H9 (cell line): ENCODE results near the gene CDS1. TPM values are rescaled to one million over a fixed set of nuclear protein-coding genes. Genes with fewer than 3 reads are reported as not detected.

Experiments
- DNase-seq: peaks from one replicate; pipeline ENCODE4 v3.0.0-alpha.2; 2017
- H2AFZ ChIP-seq: one replicate; pipeline ENCODE4 v1.6.1; 2013; ENCODE audit warnings: mild to moderate bottlenecking, low read length, control low read depth, moderate library complexity
- H2AK5ac ChIP-seq: 2 replicates; pipeline ENCODE4 v1.6.1; 2013; ENCODE audit warnings: low read length, control low read depth, mixed read lengths; ENCODE audit not compliant: insufficient read length
- H2BK120ac ChIP-seq: one replicate; pipeline ENCODE4 v1.6.1; 2013; ENCODE audit warnings: low read depth, mild to moderate bottlenecking, low read length, control low read depth, inconsistent platforms; ENCODE audit not compliant: poor library complexity, severe bottlenecking
- H2BK12ac ChIP-seq: 2 replicates; pipeline ENCODE4 v1.6.1; 2013; ENCODE audit warnings: low read length, control low read depth, mixed read lengths, low read depth; ENCODE audit not compliant: insufficient read length
- H2BK15ac ChIP-seq: 2 replicates; pipeline ENCODE4 v1.6.1; 2013; ENCODE audit warnings: low read depth, low read length, control low read depth
- H2BK20ac ChIP-seq: one replicate; pipeline ENCODE4 v1.6.1; 2013; ENCODE audit warnings: low read depth, mild to moderate bottlenecking, low read length, control low read depth, inconsistent platforms; ENCODE audit not compliant: poor library complexity, severe bottlenecking
- H2BK5ac ChIP-seq: 2 replicates; pipeline ENCODE4 v1.6.1; 2013; ENCODE audit warnings: low read length, control low read depth, mixed read lengths; ENCODE audit not compliant: insufficient read length
- H3K14ac ChIP-seq: 2 replicates; pipeline ENCODE4 v1.6.1; 2013; ENCODE audit warnings: low read length, control low read depth; ENCODE audit not compliant: insufficient read depth
- H3K18ac ChIP-seq: 2 replicates; pipeline ENCODE4 v1.6.1; 2013; ENCODE audit warnings: low read depth, mild to moderate bottlenecking, mixed read lengths, low read length, control low read depth; ENCODE audit not compliant: insufficient read length
- H3K23ac ChIP-seq: 2 replicates; pipeline ENCODE4 v1.6.1; 2013; ENCODE audit warnings: low read length, control low read depth, mixed read lengths, low read depth; ENCODE audit not compliant: insufficient read length
- H3K23me2 ChIP-seq: 2 replicates; pipeline ENCODE4 v1.6.1; 2013; ENCODE audit warnings: low read depth, mild to moderate bottlenecking, mixed read lengths, low read length, control low read depth; ENCODE audit not compliant: insufficient read length, poor library complexity, severe bottlenecking
- H3K27ac ChIP-seq: 2 replicates; pipeline ENCODE4 v1.5.1; 2013; ENCODE audit warnings: low read length, control low read depth, mixed read lengths, low read depth; ENCODE audit not compliant: insufficient read length
- H3K27me3 ChIP-seq: 2 replicates; pipeline ENCODE4 v1.6.1; 2013; ENCODE audit warnings: low read length, control low read depth, inconsistent platforms; ENCODE audit not compliant: insufficient read depth
- H3K4ac ChIP-seq: 2 replicates; pipeline ENCODE4 v1.6.1; 2013; ENCODE audit warnings: low read depth, mild to moderate bottlenecking, control low read depth, inconsistent platforms, low read length, moderate library complexity
- H3K4me1 ChIP-seq: 2 replicates; pipeline ENCODE4 v1.6.1; 2013; ENCODE audit warnings: low read length, control low read depth, inconsistent platforms; ENCODE audit not compliant: insufficient read depth
- H3K4me2 ChIP-seq: 2 replicates; pipeline ENCODE4 v1.6.1; 2013; ENCODE audit warnings: low read length, control low read depth, mixed read lengths; ENCODE audit not compliant: insufficient read length, insufficient read depth
- H3K56ac ChIP-seq: 2 replicates; pipeline ENCODE4 v1.6.1; 2013; ENCODE audit warnings: low read depth, mild to moderate bottlenecking, mixed read lengths, low read length, control low read depth; ENCODE audit not compliant: insufficient read length
- H3K79me1 ChIP-seq: 2 replicates; pipeline ENCODE4 v1.6.1; 2013; ENCODE audit warnings: low read depth, mild to moderate bottlenecking, moderate library complexity, low read length, control low read depth, inconsistent platforms; ENCODE audit not compliant: insufficient read depth, poor library complexity, severe bottlenecking
- H3K79me2 ChIP-seq: 2 replicates; pipeline ENCODE4 v1.6.1; 2013; ENCODE audit warnings: low read length, control low read depth, inconsistent platforms; ENCODE audit not compliant: insufficient read depth
- H3K9ac ChIP-seq: 2 replicates; pipeline ENCODE4 v1.6.1; 2013; ENCODE audit warnings: low read length, control low read depth, mixed read lengths; ENCODE audit not compliant: insufficient read length; ENCODE audit errors: extremely low read depth
- H3K9me3 ChIP-seq: one replicate; pipeline ENCODE4 v1.6.1; 2013; ENCODE audit warnings: low read depth, low read length, inconsistent platforms; ENCODE audit not compliant: control insufficient read depth
- H3T11ph ChIP-seq: one replicate; pipeline ENCODE4 v1.6.1; 2013; ENCODE audit warnings: mild to moderate bottlenecking, low read length, control low read depth, inconsistent platforms
- H4K20me1 ChIP-seq: one replicate; pipeline ENCODE4 v1.6.1; 2013; ENCODE audit not compliant: control insufficient read depth, insufficient read length, insufficient read depth
- H4K5ac ChIP-seq: 2 replicates; pipeline ENCODE4 v1.6.1; 2013; ENCODE audit warnings: low read depth, mild to moderate bottlenecking, mixed read lengths, low read length, control low read depth; ENCODE audit not compliant: insufficient read length
- H4K8ac ChIP-seq: replicated peaks from 2 replicates; pipeline ENCODE4 v1.6.1; 2013; ENCODE audit warnings: low read length, control low read depth, mixed read lengths, low read depth; ENCODE audit not compliant: insufficient read length
- H4K91ac ChIP-seq: 2 replicates; pipeline ENCODE4 v1.6.1; 2013; ENCODE audit warnings: low read depth, mild to moderate bottlenecking, moderate library complexity, mixed read lengths, low read length, control low read depth; ENCODE audit not compliant: insufficient read length
- H3K27ac Mint-ChIP-seq, 3 experiments: 2 replicates in 2 of 3; 3 replicates in 1 of 3; pipeline ENCODE4 v1.8.0; 2020 to 2021; ENCODE audit warnings: mixed read lengths in 3 of 3, mild to moderate bottlenecking in 1 of 3, moderate library complexity in 1 of 3
- H3K27me3 Mint-ChIP-seq: 2 replicates; pipeline ENCODE4 v1.8.0; 2021; ENCODE audit warnings: low read depth, mild to moderate bottlenecking, moderate library complexity, mixed read lengths
- H3K36me3 Mint-ChIP-seq, 3 experiments: 2 replicates in 2 of 3; 3 replicates in 1 of 3; pipeline ENCODE4 v1.8.0; 2020 to 2021; ENCODE audit warnings: low read depth in 3 of 3, mixed read lengths in 3 of 3; ENCODE audit not compliant: insufficient read depth in 1 of 3
- H3K4me1 Mint-ChIP-seq, 2 experiments: 2 replicates each; pipeline ENCODE4 v1.8.0; 2020; ENCODE audit warnings: mixed read lengths in 2 of 2
- H3K4me3 Mint-ChIP-seq, 2 experiments: 2 replicates in 1 of 2; 3 replicates in 1 of 2; pipeline ENCODE4 v1.8.0; 2020 to 2021; ENCODE audit warnings: mild to moderate bottlenecking in 2 of 2, mixed read lengths in 2 of 2, moderate library complexity in 1 of 2
- H3K9me3 Mint-ChIP-seq, 2 experiments: 2 replicates in 1 of 2; 3 replicates in 1 of 2; pipeline ENCODE4 v1.8.0; 2020; ENCODE audit warnings: mild to moderate bottlenecking in 2 of 2, mixed read lengths in 2 of 2, moderate library complexity in 1 of 2
- CTCF ChIP-seq: fragments of 200-600 bp; sonication (generic); conservative IDR thresholded peaks from 3 replicates; pipeline ENCODE4 v1.8.0; 2021; ENCODE audit warnings: antibody characterized with exemption, mild to moderate bottlenecking
- WGBS: extraction: QIAGEN DNeasy Blood & Tissue Kit; methylation state at CpG from one replicate; pipeline ENCODE4 v1.1.7; 2013; ENCODE audit warnings: missing lambda C conversion rate, low lambda C conversion rate, mixed read lengths; ENCODE audit not compliant: insufficient read length; ENCODE audit errors: extremely low coverage; 5-methylcytosine and 5-hydroxymethylcytosine counted together
- total RNA-seq: library from RNA; stranded (reverse); gene quantifications from 2 replicates; pipeline ENCODE4 v1.2.1, GENCODE V29; 2021

The CDS1 gene
- total RNA-seq, 1 experiment from 2014 or later, result 7.5 TPM

- DNase-seq, result no peak
- H3K23ac ChIP-seq, result no peak overlapping the region
- no peak overlapping the region for H2BK12ac ChIP-seq
- no peaks in the 10 kb centered on the region for H3K9me3 ChIP-seq
- no peak overlapping the region for H3K9ac ChIP-seq
- H2BK15ac ChIP-seq, result no peak overlapping the region
- no peak overlapping the region for H2AFZ ChIP-seq
- no peak overlapping the region for H3K14ac ChIP-seq
- H3K79me1 ChIP-seq, result no peaks in the 10 kb centered on the region
- H3K9me3 Mint-ChIP-seq, result no peaks in the 10 kb centered on the region
- H3K4me3 Mint-ChIP-seq, result no peak overlapping the region
- no peak overlapping the region for H4K5ac ChIP-seq
- WGBS, result no CpG with 5 or more reads among the region's 5 CpGs
- H3K27ac Mint-ChIP-seq, result no peak overlapping the region
- no peaks in the 10 kb centered on the region for H3K79me2 ChIP-seq
- H3K4me1 Mint-ChIP-seq, result peaks cover under 1 to 6% of the 10 kb centered on the region in 2 experiments; a peak in 3 of 4 replicates
- H2BK20ac ChIP-seq, result no peak overlapping the region
- no peak overlapping the region for H2BK5ac ChIP-seq
- H3K23me2 ChIP-seq, result no peaks in the 10 kb centered on the region
- no peak overlapping the region for H3K27ac ChIP-seq
- H2BK120ac ChIP-seq, result no peak overlapping the region
- no peaks in the 10 kb centered on the region for H4K20me1 ChIP-seq
- H4K8ac ChIP-seq, result no peak overlapping the region
- peaks cover 25 to 60% (median 58%) of the 10 kb centered on the region in 3 experiments; a peak in 6 of 7 replicates for H3K36me3 Mint-ChIP-seq
- no peak overlapping the region for H3K56ac ChIP-seq
- H3K27me3 Mint-ChIP-seq, result no peaks in the 10 kb centered on the region
- H2AK5ac ChIP-seq, result no peak overlapping the region
- no peak overlapping the region for H3K4me2 ChIP-seq
- no peak for TF ChIP-seq CTCF
- H3T11ph ChIP-seq, result no peak overlapping the region
- no peak overlapping the region for H3K18ac ChIP-seq
- no peaks in the 10 kb centered on the region for H3K4me1 ChIP-seq
- H4K91ac ChIP-seq, result no peak overlapping the region
- no peak overlapping the region for H3K4ac ChIP-seq
- H3K27me3 ChIP-seq, result no peaks in the 10 kb centered on the region
Observed at GRCh38 chr4:84677995-84678394, 95.1 kb downstream of the CDS1 start.
